ENCODE data around the gene TUT7.
"Not testable (repeated sequence)": the region's sequence is repeated elsewhere in the genome, so short reads cannot be mapped to it uniquely, and the experiment has no call there.

The TUT7 gene

GRCh38 chr9:86298873-86299272, 55.3 kb downstream of the TUT7 start:
- no peak for TF ChIP-seq CTCF (IDR thresholded peaks at IDR 0.05; ENCODE audit: insufficient read depth, low read length, poor library complexity, severe bottlenecking)
- Histone ChIP-seq H3K36me3 (ENCODE audit: control insufficient read depth, insufficient read depth, low read length) (peaks cover 24% of the 10 kb centered on the region), H3K4me3 (replicated peaks; ENCODE audit: low read depth, low read length) (no peak overlapping the region), H3K27me3 (replicated peaks; ENCODE audit: control insufficient read depth, insufficient read depth, low read length) (no peaks in the 10 kb centered on the region)
- no peak for DNase-seq (ENCODE audit: extremely low read depth, insufficient read length)

GRCh38 chr9:86290341-86290740, 63.9 kb downstream of the TUT7 start:
- H3K36me3 ChIP-seq (ENCODE audit: control insufficient read depth, insufficient read depth, low read length); DNase-seq (ENCODE audit: extremely low read depth, insufficient read length); H3K27me3 ChIP-seq (replicated peaks; ENCODE audit: control insufficient read depth, insufficient read depth, low read length); H3K4me3 ChIP-seq (replicated peaks; ENCODE audit: low read depth, low read length): not testable (repeated sequence)

GRCh38 chr9:86288499-86289198, 65.6 kb downstream of the TUT7 start:
- DNase-seq (ENCODE audit: extremely low read depth, insufficient read length) = no peak

GRCh38 chr9:86287013-86287412, 67.2 kb downstream of the TUT7 start:
- TF ChIP-seq CTCF (IDR thresholded peaks at IDR 0.05; ENCODE audit: insufficient read depth, low read length, poor library complexity, severe bottlenecking) = peak; percentile 37
- Histone ChIP-seq H3K27me3 (replicated peaks; ENCODE audit: control insufficient read depth, insufficient read depth, low read length) (no peaks in the 10 kb centered on the region), H3K4me3 (replicated peaks; ENCODE audit: low read depth, low read length) (no peak overlapping the region), H3K36me3 (ENCODE audit: control insufficient read depth, insufficient read depth, low read length) (no peaks in the 10 kb centered on the region)
- DNase-seq (ENCODE audit: extremely low read depth, insufficient read length) = no peak

More at GRCh38 chr9:86288499-86289198, 65.6 kb downstream of the TUT7 start:
- Histone ChIP-seq H3K36me3 (ENCODE audit: control insufficient read depth, insufficient read depth, low read length) (no peaks in the 10 kb centered on the region), H3K4me3 (replicated peaks; ENCODE audit: low read depth, low read length) (no peak overlapping the region), H3K27me3 (replicated peaks; ENCODE audit: control insufficient read depth, insufficient read depth, low read length) (no peaks in the 10 kb centered on the region)
- TF ChIP-seq CTCF (IDR thresholded peaks at IDR 0.05; ENCODE audit: insufficient read depth, low read length, poor library complexity, severe bottlenecking) = no peak

- Histone ChIP-seq H3K27me3 (replicated peaks; ENCODE audit: control insufficient read depth, insufficient read depth, low read length) (no peaks in the 10 kb centered on the region), H3K4me3 (replicated peaks; ENCODE audit: low read depth, low read length) (no peak overlapping the region), H3K36me3 (ENCODE audit: control insufficient read depth, insufficient read depth, low read length) (no peaks in the 10 kb centered on the region)
- DNase-seq (ENCODE audit: extremely low read depth, insufficient read length) = no peak
- no peak for TF ChIP-seq CTCF (IDR thresholded peaks at IDR 0.05; ENCODE audit: insufficient read depth, low read length, poor library complexity, severe bottlenecking)
These were observed 67.9 kb downstream of the TUT7 start for GRCh38 chr9:86286278-86286677.

GRCh38 chr9:86285261-86285660, 68.9 kb downstream of the TUT7 start:
- DNase-seq (ENCODE audit: extremely low read depth, insufficient read length) = no peak
- Histone ChIP-seq H3K4me3 (replicated peaks; ENCODE audit: low read depth, low read length) (no peak overlapping the region), H3K36me3 (ENCODE audit: control insufficient read depth, insufficient read depth, low read length) (no peaks in the 10 kb centered on the region), H3K27me3 (replicated peaks; ENCODE audit: control insufficient read depth, insufficient read depth, low read length) (no peaks in the 10 kb centered on the region)
- TF ChIP-seq CTCF (IDR thresholded peaks at IDR 0.05; ENCODE audit: insufficient read depth, low read length, poor library complexity, severe bottlenecking) = no peak
